Smooth muscle cell (in vitro differentiated cells): ENCODE measurements around the gene FAM168A. TPM values are rescaled to one million over a fixed set of nuclear protein-coding genes. Genes with fewer than 3 reads are reported as not detected.

Experiments used
- DNase-seq: peaks from one replicate; lab custom pipeline; 2025; ENCODE audit not compliant: unreplicated experiment; lab: John Stamatoyannopoulos, UW
- H2AFZ ChIP-seq: fragments of 200-600 bp; sonication (generic); 2 replicates; pipeline ENCODE4 v1.6.0; 2016; ENCODE audit warnings: antibody characterized with exemption, low read depth, mild to moderate bottlenecking
- H3F3A ChIP-seq: fragments of 200-600 bp; sonication (generic); 2 replicates; pipeline ENCODE4 v1.6.0; 2017; ENCODE audit warnings: antibody characterized with exemption, low read depth
- H3K27ac ChIP-seq: fragments of 200-600 bp; sonication (generic); 2 replicates; pipeline ENCODE4 v1.5.1; 2016; ENCODE audit warnings: low read depth, mild to moderate bottlenecking
- H3K27me3 ChIP-seq: fragments of 200-600 bp; sonication (generic); 2 replicates; pipeline ENCODE4 v1.6.1; 2016; ENCODE audit warnings: low read depth, mild to moderate bottlenecking
- H3K36me3 ChIP-seq: fragments of 200-600 bp; sonication (generic); 2 replicates; pipeline ENCODE4 v1.5.1; 2016; ENCODE audit warnings: low read depth
- H3K4me1 ChIP-seq: fragments of 200-600 bp; sonication (generic); 2 replicates; pipeline ENCODE4 v1.5.1; 2016; ENCODE audit warnings: low read depth
- H3K4me2 ChIP-seq: fragments of 200-600 bp; sonication (generic); 2 replicates; pipeline ENCODE4 v1.6.0; 2016; ENCODE audit warnings: mild to moderate bottlenecking
- H3K4me3 ChIP-seq: fragments of 200-600 bp; sonication (generic); 2 replicates; pipeline ENCODE4 v1.5.1; 2016; ENCODE audit warnings: mild to moderate bottlenecking
- H3K79me2 ChIP-seq: fragments of 200-600 bp; sonication (generic); 2 replicates; pipeline ENCODE4 v1.6.0; 2016; ENCODE audit warnings: low read depth, mild to moderate bottlenecking
- H3K9ac ChIP-seq: fragments of 200-600 bp; sonication (generic); 2 replicates; pipeline ENCODE4 v1.6.0; 2016; ENCODE audit warnings: low read depth
- H3K9me3 ChIP-seq: fragments of 200-600 bp; sonication (generic); replicated peaks from 2 replicates; pipeline ENCODE4 v1.5.1; 2016; ENCODE audit warnings: low read depth
- H4K20me1 ChIP-seq: fragments of 200-600 bp; sonication (generic); 2 replicates; pipeline ENCODE4 v1.6.0; 2016; ENCODE audit warnings: low read depth
- WGBS: methylation state at CpG from one replicate; pipeline ENCODE4 v1.1.7; 2016; ENCODE audit warnings: low lambda C conversion rate; 5-methylcytosine and 5-hydroxymethylcytosine counted together
- polyA plus RNA-seq: library from polyadenylated mRNA; unstranded; fragments of >200 nt; fragmentation: Nextera tagmentation; extraction: Ambion mirVana; gene quantifications from 2 replicates; pipeline ENCODE4 v1.2.1, GENCODE V29; 2016
- total RNA-seq: library from RNA; depleted of rRNA; stranded (reverse); fragments of >200 nt; gene quantifications from 2 replicates; pipeline ENCODE4 v1.2.3, GENCODE V29; 2014
- TF ChIP-seq, protein P1 (sequence below): fragments of 200-600 bp; sonication (generic); IDR thresholded peaks from 2 replicates; pipeline ENCODE4 v1.5.1; 2017; ENCODE audit warnings: borderline replicate concordance, mild to moderate bottlenecking, antibody characterized with exemption; ENCODE audit not compliant: insufficient read depth, poor library complexity, severe bottlenecking

FAM168A gene
- total and polyA plus RNA-seq, 2 experiments from 2014 or later: 10.8 to 32.5 TPM

DNA sequence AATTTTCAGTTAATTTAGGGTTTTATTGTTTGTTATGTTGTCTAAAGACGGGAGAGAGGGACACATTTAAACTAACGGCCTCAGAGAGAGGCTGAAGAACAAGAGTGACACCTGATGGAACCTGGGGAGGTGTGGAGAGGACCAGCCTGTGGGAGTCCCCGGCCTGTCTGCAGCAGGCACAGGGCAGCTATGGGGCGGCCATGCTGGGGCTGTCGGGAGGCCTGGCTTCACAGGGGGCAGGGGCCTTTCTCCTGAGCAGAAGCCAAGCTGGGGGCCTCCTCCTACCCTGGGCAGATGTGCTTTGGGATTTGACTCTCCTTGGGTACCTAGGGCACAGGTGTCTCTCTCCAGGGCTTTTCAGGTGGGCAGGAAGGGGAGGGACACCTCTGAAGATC is 199.8 kb downstream of the FAM168A start:
- no peaks in the 10 kb centered on the region for H3K36me3 ChIP-seq
- H4K20me1 ChIP-seq: peaks cover 11% of the 10 kb centered on the region
- no peaks in the 10 kb centered on the region for H3K9me3 ChIP-seq
- 91% methylated on average over 5 of the region's 5 CpGs for WGBS
- no peaks in the 10 kb centered on the region for H3K27me3 ChIP-seq
- no peak overlapping the region for H3K4me3 ChIP-seq
- no peaks in the 10 kb centered on the region for H3K79me2 ChIP-seq
- TF ChIP-seq, protein P1, sequence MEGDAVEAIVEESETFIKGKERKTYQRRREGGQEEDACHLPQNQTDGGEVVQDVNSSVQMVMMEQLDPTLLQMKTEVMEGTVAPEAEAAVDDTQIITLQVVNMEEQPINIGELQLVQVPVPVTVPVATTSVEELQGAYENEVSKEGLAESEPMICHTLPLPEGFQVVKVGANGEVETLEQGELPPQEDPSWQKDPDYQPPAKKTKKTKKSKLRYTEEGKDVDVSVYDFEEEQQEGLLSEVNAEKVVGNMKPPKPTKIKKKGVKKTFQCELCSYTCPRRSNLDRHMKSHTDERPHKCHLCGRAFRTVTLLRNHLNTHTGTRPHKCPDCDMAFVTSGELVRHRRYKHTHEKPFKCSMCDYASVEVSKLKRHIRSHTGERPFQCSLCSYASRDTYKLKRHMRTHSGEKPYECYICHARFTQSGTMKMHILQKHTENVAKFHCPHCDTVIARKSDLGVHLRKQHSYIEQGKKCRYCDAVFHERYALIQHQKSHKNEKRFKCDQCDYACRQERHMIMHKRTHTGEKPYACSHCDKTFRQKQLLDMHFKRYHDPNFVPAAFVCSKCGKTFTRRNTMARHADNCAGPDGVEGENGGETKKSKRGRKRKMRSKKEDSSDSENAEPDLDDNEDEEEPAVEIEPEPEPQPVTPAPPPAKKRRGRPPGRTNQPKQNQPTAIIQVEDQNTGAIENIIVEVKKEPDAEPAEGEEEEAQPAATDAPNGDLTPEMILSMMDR: no peak
- no peaks in the 10 kb centered on the region for H3F3A ChIP-seq
- H3K4me2 ChIP-seq: no peak overlapping the region
- H2AFZ ChIP-seq: no peak overlapping the region
- H3K4me1 ChIP-seq: no peaks in the 10 kb centered on the region
- no peak overlapping the region for H3K9ac ChIP-seq
- DNase-seq: no peak
- H3K27ac ChIP-seq: no peak overlapping the region

DNA sequence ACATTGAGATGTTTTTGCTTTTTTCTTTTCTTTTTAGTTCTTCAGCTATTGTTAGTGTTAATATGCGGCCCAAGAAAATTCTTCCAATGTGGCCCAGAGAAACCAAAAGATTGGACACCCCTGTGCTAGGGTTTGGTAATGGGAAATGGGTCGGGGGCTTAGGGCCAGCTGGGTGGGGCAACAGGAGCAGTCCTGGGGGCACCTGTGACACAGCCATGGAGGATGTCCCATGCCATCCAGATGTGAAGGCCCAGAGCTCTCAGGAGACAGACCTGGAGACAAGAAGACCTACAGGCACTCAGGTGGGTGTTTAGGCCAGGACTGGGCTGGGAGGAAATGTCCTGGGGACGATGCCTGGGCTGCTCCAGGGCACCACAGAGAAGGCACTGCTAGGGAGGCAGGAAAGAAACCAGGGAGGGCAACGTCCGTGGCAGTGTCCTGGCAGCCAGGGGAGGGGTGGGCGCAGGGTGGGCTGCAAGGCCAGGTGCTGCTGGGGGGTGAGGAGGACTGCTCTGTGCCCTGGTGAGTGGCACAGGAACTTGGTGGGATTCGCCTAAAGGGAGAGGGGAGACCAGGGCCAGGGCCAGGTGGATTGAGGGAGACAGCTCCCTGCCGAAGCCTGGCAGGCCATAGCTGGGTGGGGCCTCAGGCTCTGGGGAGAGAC is 200.3 kb downstream of the FAM168A start:
- peaks cover 14% of the 10 kb centered on the region for H4K20me1 ChIP-seq
- TF ChIP-seq, protein P1: no peak
- DNase-seq: no peak
- H3F3A ChIP-seq: no peaks in the 10 kb centered on the region
- H3K4me3 ChIP-seq: no peak overlapping the region
- no peaks in the 10 kb centered on the region for H3K9me3 ChIP-seq
- WGBS: 95% methylated on average over 7 of the region's 8 CpGs
- H3K4me1 ChIP-seq: no peaks in the 10 kb centered on the region
- no peaks in the 10 kb centered on the region for H3K27me3 ChIP-seq
- H3K9ac ChIP-seq: no peak overlapping the region
- H3K36me3 ChIP-seq: no peaks in the 10 kb centered on the region
- H3K4me2 ChIP-seq: no peak overlapping the region
- no peak overlapping the region for H3K27ac ChIP-seq
- no peaks in the 10 kb centered on the region for H3K79me2 ChIP-seq
- no peak overlapping the region for H2AFZ ChIP-seq

DNA sequence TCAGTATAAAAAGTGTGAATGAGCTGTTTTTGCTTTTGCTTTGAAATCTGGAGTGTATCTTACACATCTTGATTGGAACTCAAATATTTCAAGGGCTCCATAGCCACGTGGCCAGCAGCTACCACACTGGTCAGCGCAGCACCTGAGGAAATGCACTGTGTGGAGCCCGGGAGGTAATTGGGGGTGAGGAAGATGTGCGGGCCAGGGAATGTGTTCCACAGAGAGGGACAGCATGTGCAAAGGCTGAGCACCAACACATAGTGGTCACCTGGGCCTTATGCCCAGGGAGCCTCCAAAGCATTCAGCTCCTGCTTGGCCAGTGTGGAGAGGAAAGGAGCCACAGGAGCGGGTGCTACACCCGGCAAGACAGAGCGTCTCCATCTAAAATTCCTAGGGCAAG is 200.9 kb downstream of the FAM168A start:
- H3F3A ChIP-seq: no peaks in the 10 kb centered on the region
- TF ChIP-seq, protein P1: no peak
- H3K36me3 ChIP-seq: no peaks in the 10 kb centered on the region
- WGBS: 94% methylated on average over 7 of the region's 7 CpGs
- no peaks in the 10 kb centered on the region for H3K9me3 ChIP-seq
- no peak overlapping the region for H3K27ac ChIP-seq
- no peak overlapping the region for H3K9ac ChIP-seq
- no peak for DNase-seq
- H4K20me1 ChIP-seq: peaks cover 14% of the 10 kb centered on the region
- no peaks in the 10 kb centered on the region for H3K27me3 ChIP-seq
- H3K79me2 ChIP-seq: no peaks in the 10 kb centered on the region
- no peaks in the 10 kb centered on the region for H3K4me1 ChIP-seq
- no peak overlapping the region for H3K4me3 ChIP-seq
- H3K4me2 ChIP-seq: no peak overlapping the region
- no peak overlapping the region for H2AFZ ChIP-seq
